Measurements from ENCODE around the gene UCN2.

- TF ChIP-seq, protein P1, sequence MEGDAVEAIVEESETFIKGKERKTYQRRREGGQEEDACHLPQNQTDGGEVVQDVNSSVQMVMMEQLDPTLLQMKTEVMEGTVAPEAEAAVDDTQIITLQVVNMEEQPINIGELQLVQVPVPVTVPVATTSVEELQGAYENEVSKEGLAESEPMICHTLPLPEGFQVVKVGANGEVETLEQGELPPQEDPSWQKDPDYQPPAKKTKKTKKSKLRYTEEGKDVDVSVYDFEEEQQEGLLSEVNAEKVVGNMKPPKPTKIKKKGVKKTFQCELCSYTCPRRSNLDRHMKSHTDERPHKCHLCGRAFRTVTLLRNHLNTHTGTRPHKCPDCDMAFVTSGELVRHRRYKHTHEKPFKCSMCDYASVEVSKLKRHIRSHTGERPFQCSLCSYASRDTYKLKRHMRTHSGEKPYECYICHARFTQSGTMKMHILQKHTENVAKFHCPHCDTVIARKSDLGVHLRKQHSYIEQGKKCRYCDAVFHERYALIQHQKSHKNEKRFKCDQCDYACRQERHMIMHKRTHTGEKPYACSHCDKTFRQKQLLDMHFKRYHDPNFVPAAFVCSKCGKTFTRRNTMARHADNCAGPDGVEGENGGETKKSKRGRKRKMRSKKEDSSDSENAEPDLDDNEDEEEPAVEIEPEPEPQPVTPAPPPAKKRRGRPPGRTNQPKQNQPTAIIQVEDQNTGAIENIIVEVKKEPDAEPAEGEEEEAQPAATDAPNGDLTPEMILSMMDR (IDR thresholded peaks at IDR 0.05): no peak
- no peak for TF ChIP-seq POLR2A (IDR thresholded peaks at IDR 0.05)
These were observed 2.9 kb downstream of the UCN2 start for GRCh38 chr3:48560648-48561018.
